ENCODE results near the gene PMF1. TPM values are rescaled to one million over a fixed set of nuclear protein-coding genes. Genes with fewer than 3 reads are reported as not detected.

The PMF1 gene
- total RNA-seq, 1 donor from 2014 or later = 62.0 TPM

DNA sequence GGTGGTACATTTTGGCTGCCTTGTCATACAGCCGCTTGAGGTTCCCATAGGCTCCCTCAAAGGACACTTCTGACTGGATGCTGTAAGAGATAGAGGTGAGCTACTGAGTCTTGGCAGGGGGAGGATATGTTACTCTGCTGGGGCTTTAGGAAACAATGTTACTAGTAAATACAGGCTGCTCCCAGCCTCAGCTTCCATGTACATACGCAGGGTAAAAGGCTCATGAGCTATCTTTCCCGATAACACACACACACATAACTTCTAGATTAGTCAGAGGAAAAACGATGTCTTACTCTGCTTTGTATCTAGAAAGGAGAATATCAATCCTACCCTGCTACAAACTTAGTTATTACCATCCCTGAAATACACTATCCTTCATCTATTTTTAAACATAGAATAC, 55.5 kb downstream of the PMF1 start:
- Mint-ChIP-seq H3K36me3 (peaks cover 42% of the 10 kb centered on the region), H3K27me3 (no peaks in the 10 kb centered on the region), H3K27ac (no peak overlapping the region), H3K4me3 (no peak overlapping the region), H3K9me3 (no peaks in the 10 kb centered on the region), H3K4me1 (ENCODE audit: unreplicated experiment) (no peaks in the 10 kb centered on the region)
- DNase-seq (ENCODE audit: extremely low spot score, unreplicated experiment) = no peak
- TF ChIP-seq, protein P1, sequence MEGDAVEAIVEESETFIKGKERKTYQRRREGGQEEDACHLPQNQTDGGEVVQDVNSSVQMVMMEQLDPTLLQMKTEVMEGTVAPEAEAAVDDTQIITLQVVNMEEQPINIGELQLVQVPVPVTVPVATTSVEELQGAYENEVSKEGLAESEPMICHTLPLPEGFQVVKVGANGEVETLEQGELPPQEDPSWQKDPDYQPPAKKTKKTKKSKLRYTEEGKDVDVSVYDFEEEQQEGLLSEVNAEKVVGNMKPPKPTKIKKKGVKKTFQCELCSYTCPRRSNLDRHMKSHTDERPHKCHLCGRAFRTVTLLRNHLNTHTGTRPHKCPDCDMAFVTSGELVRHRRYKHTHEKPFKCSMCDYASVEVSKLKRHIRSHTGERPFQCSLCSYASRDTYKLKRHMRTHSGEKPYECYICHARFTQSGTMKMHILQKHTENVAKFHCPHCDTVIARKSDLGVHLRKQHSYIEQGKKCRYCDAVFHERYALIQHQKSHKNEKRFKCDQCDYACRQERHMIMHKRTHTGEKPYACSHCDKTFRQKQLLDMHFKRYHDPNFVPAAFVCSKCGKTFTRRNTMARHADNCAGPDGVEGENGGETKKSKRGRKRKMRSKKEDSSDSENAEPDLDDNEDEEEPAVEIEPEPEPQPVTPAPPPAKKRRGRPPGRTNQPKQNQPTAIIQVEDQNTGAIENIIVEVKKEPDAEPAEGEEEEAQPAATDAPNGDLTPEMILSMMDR (conservative IDR thresholded peaks at IDR 0.05) = no peak

GRCh38 chr1:156270314-156270713, 57.5 kb downstream of the PMF1 start:
- Mint-ChIP-seq H3K27me3 (no peaks in the 10 kb centered on the region), H3K36me3 (peaks cover 43% of the 10 kb centered on the region), H3K4me1 (ENCODE audit: unreplicated experiment) (no peaks in the 10 kb centered on the region), H3K4me3 (no peak overlapping the region), H3K9me3 (no peaks in the 10 kb centered on the region), H3K27ac (no peak overlapping the region)
- no peak for DNase-seq (ENCODE audit: extremely low spot score, unreplicated experiment)
- TF ChIP-seq, protein P1 (conservative IDR thresholded peaks at IDR 0.05) = no peak

GRCh38 chr1:156276532-156276931, 63.7 kb downstream of the PMF1 start:
- TF ChIP-seq, protein P1 (conservative IDR thresholded peaks at IDR 0.05) = no peak
- no peak for DNase-seq (ENCODE audit: extremely low spot score, unreplicated experiment)
- H3K27me3 Mint-ChIP-seq = no peaks in the 10 kb centered on the region
- H3K27ac Mint-ChIP-seq = no peak overlapping the region
- peaks cover 34% of the 10 kb centered on the region for H3K36me3 Mint-ChIP-seq
- no peaks in the 10 kb centered on the region for H3K9me3 Mint-ChIP-seq
- peaks cover 11% of the 10 kb centered on the region for H3K4me1 Mint-ChIP-seq (ENCODE audit: unreplicated experiment)
- no peak overlapping the region for H3K4me3 Mint-ChIP-seq

DNA sequence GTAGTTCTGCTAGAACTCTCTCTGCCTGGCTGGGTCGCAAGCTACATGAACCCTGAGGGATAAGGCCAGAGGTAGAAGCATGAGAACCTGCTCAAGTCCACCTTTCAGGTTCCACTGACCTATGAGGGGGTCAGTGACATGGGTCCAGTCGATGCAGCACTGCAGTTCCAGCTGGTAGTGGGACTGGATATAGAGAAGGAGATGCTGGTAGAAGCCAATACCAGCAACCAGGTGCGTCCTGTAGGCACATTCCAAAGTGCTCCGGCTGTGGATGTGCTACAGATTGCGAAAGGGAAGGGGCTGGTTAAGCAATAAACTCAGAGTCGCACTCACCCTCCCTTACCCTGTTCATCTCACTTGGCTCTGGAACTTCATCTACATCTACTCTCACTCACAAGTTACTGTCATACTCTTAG, 64.2 kb downstream of the PMF1 start:
- TF ChIP-seq, protein P1 (conservative IDR thresholded peaks at IDR 0.05) = no peak
- H3K27ac Mint-ChIP-seq = no peak overlapping the region
- DNase-seq (ENCODE audit: extremely low spot score, unreplicated experiment) = no peak
- H3K27me3 Mint-ChIP-seq = no peaks in the 10 kb centered on the region
- H3K36me3 Mint-ChIP-seq = peaks cover 31% of the 10 kb centered on the region
- peaks cover 13% of the 10 kb centered on the region for H3K4me1 Mint-ChIP-seq (ENCODE audit: unreplicated experiment)
- H3K9me3 Mint-ChIP-seq = no peaks in the 10 kb centered on the region
- H3K4me3 Mint-ChIP-seq = no peak overlapping the region

DNA sequence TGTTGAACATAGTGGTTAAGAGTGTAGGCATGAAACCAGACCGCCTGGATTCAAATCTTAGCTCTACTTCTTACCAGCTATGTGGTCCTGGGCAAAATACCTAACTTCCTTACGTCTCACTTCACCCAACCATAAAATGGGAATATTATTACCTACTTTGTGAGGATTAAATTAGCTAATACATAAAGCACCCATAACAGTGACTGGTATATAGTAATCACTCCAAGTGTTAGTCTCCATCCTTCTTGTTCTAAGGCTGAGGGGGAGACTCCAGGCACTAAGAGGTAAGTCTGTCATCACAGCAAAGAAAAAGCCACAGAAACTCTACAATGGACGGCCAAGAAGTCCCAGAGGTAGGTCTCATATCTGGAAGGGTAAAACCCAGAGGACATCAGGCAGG, 67.0 kb downstream of the PMF1 start:
- Mint-ChIP-seq H3K27ac (peak overlapping the region; percentile 10), H3K4me3 (peak overlapping the region; percentile 68), H3K4me1 (ENCODE audit: unreplicated experiment) (peaks cover 30% of the 10 kb centered on the region), H3K36me3 (peaks cover 16% of the 10 kb centered on the region), H3K27me3 (no peaks in the 10 kb centered on the region), H3K9me3 (no peaks in the 10 kb centered on the region)
- TF ChIP-seq, protein P1 (conservative IDR thresholded peaks at IDR 0.05) = no peak
- no peak for DNase-seq (ENCODE audit: extremely low spot score, unreplicated experiment)

DNA sequence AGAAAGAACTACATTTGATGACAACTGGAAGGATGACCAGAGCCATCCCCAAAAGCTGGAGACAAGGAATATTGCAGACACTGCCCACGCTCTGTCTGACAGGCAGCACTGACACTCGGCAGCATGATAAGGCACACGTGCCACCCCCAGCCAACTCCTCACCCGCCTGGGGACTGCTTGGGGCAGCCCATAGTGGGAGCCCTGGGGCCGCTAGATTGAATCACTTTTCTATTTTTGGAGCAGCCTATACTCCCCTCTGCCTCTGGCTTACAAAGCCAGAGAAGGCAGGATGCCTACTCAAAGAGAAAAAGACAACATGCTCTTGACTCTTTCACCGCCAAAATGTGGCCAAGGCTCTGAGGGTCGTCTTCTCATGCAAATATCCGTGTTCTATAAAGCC, 68.5 kb downstream of the PMF1 start:
- no peaks in the 10 kb centered on the region for H3K9me3 Mint-ChIP-seq
- no peaks in the 10 kb centered on the region for H3K27me3 Mint-ChIP-seq
- TF ChIP-seq, protein P1 (conservative IDR thresholded peaks at IDR 0.05) = no peak
- no peak for DNase-seq (ENCODE audit: extremely low spot score, unreplicated experiment)
- H3K4me1 Mint-ChIP-seq (ENCODE audit: unreplicated experiment) = peaks cover 30% of the 10 kb centered on the region
- H3K27ac Mint-ChIP-seq = peak overlapping the region; percentile 94
- H3K4me3 Mint-ChIP-seq = peak overlapping the region; percentile 93
- H3K36me3 Mint-ChIP-seq = peaks cover 16% of the 10 kb centered on the region

Data from type B pancreatic cell (in vitro differentiated cells).